ENCODE data around the gene SGPL1. TPM values are rescaled to one million over a fixed set of nuclear protein-coding genes. Genes with fewer than 3 reads are reported as not detected.

Gene SGPL1
- polyA plus RNA-seq, 1 donor (not counting 4 experiments of a cell fraction or from before 2014, with no cell fraction given), result 31.4 TPM

DNA sequence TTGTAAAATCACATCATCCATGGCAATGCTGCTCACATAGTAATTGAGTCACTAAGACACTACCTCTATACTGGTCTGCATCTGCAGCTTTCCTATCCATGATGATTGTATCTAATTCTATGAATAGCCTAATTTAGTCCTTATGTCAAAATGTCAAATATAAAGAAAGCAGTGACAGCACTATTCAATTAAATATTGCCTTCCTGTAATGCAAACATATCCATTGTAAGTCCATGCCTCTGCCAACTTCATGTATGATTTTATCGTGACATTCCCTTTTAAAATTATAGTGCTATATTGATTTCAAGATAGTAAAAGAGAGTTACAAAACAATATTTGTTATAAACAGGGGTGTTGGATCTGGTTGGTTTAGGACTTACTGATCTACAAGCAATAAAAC lies 4.8 kb upstream of the SGPL1 start:
- Histone ChIP-seq H3K4me1 (ENCODE audit: control insufficient read depth, extremely low read depth, insufficient read depth, low read length) (no peaks in the 10 kb centered on the region), H3K36me3 (ENCODE audit: control insufficient read depth in 2 of 2, extremely low read depth in 1 of 2, insufficient read depth in 2 of 2, low read length in 2 of 2) (no peaks in the 10 kb centered on the region), H3K27me3 (ENCODE audit: control insufficient read depth, extremely low read depth, insufficient read depth, low read length) (no peaks in the 10 kb centered on the region), H3K9me1 (ENCODE audit: control insufficient read depth, extremely low read depth, insufficient read depth, low read length) (no peaks in the 10 kb centered on the region), H3K27ac (ENCODE audit: control insufficient read depth, insufficient read depth, low read length) (no peak overlapping the region), H3K79me2 (ENCODE audit: control insufficient read depth, insufficient read depth, low read length) (no peaks in the 10 kb centered on the region), H3K4me3 (ENCODE audit: control insufficient read depth in 2 of 3, extremely low read depth in 1 of 3, insufficient read depth in 2 of 3, low read depth in 1 of 3, low read length in 3 of 3) (no peak overlapping the region), H3K4me2 (ENCODE audit: control insufficient read depth, extremely low read depth, insufficient read depth, low read depth, low read length) (no peak overlapping the region), H3K9me3 (ENCODE audit: control insufficient read depth, low read depth, low read length) (no peaks in the 10 kb centered on the region), H3K9ac (ENCODE audit: control insufficient read depth, extremely low read depth, insufficient read depth, low read length) (no peak overlapping the region), H4K20me1 (ENCODE audit: control insufficient read depth, extremely low read depth, insufficient read depth, low read length) (no peaks in the 10 kb centered on the region), H2AFZ (ENCODE audit: control insufficient read depth, low read length) (no peak overlapping the region)
- FAIRE-seq (no peak), DNase-seq (ENCODE audit: low read depth, low spot score) (no peak)
- dilution Hi-C loops (cut with MboI; ENCODE audit: extremely low pct_ligation_motif_present, low sequenced_read_pairs), result no loop called here
- no peak for TF ChIP-seq EZH2 (IDR thresholded peaks at IDR 0.05; ENCODE audit: low read length)
- TF ChIP-seq, protein P1, sequence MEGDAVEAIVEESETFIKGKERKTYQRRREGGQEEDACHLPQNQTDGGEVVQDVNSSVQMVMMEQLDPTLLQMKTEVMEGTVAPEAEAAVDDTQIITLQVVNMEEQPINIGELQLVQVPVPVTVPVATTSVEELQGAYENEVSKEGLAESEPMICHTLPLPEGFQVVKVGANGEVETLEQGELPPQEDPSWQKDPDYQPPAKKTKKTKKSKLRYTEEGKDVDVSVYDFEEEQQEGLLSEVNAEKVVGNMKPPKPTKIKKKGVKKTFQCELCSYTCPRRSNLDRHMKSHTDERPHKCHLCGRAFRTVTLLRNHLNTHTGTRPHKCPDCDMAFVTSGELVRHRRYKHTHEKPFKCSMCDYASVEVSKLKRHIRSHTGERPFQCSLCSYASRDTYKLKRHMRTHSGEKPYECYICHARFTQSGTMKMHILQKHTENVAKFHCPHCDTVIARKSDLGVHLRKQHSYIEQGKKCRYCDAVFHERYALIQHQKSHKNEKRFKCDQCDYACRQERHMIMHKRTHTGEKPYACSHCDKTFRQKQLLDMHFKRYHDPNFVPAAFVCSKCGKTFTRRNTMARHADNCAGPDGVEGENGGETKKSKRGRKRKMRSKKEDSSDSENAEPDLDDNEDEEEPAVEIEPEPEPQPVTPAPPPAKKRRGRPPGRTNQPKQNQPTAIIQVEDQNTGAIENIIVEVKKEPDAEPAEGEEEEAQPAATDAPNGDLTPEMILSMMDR (optimal IDR thresholded peaks at IDR 0.05 in 1 of 3, IDR thresholded peaks at IDR 0.05 in 1 of 3, conservative IDR thresholded peaks at IDR 0.05 in 1 of 3; ENCODE audit: extremely low read depth in 1 of 3, insufficient read depth in 2 of 3, low read length in 3 of 3), result no peak

DNA sequence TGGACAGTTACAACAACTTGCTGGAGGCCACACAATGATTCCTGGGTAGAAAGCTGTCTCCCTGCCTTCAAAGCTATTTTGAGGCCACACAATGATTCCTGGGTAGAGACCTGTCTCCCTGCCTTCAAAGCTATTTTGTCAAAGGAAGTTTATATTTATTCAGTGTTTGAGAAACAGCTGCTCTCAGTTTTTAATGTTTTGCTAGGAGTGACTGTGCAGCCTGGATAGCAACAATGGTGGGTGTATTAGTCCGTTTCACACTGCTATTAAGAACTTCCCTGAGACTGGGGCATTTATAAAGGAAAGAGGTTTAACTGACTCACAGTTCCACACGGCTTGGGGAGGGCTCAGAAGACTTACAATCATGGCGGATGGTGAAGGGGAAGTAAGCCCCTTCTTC lies 3.9 kb upstream of the SGPL1 start:
- FAIRE-seq, result no peak
- H3K9me3 ChIP-seq (ENCODE audit: control insufficient read depth, low read depth, low read length), result no peaks in the 10 kb centered on the region

More for the DNA sequence above, 3.9 kb upstream of the SGPL1 start:
- TF ChIP-seq EZH2 (IDR thresholded peaks at IDR 0.05; ENCODE audit: low read length), result no peak
- TF ChIP-seq, protein P1 (optimal IDR thresholded peaks at IDR 0.05 in 1 of 3, IDR thresholded peaks at IDR 0.05 in 1 of 3, conservative IDR thresholded peaks at IDR 0.05 in 1 of 3; ENCODE audit: extremely low read depth in 1 of 3, insufficient read depth in 2 of 3, low read length in 3 of 3), result no peak
- dilution Hi-C loops (cut with MboI; ENCODE audit: extremely low pct_ligation_motif_present, low sequenced_read_pairs), result no loop called here
- Histone ChIP-seq H3K4me3 (ENCODE audit: control insufficient read depth in 2 of 3, extremely low read depth in 1 of 3, insufficient read depth in 2 of 3, low read depth in 1 of 3, low read length in 3 of 3) (no peak overlapping the region), H3K36me3 (ENCODE audit: control insufficient read depth in 2 of 2, extremely low read depth in 1 of 2, insufficient read depth in 2 of 2, low read length in 2 of 2) (no peaks in the 10 kb centered on the region), H3K9me1 (ENCODE audit: control insufficient read depth, extremely low read depth, insufficient read depth, low read length) (no peaks in the 10 kb centered on the region), H3K27ac (ENCODE audit: control insufficient read depth, insufficient read depth, low read length) (no peak overlapping the region), H3K4me2 (ENCODE audit: control insufficient read depth, extremely low read depth, insufficient read depth, low read depth, low read length) (no peak overlapping the region), H3K79me2 (ENCODE audit: control insufficient read depth, insufficient read depth, low read length) (no peaks in the 10 kb centered on the region), H4K20me1 (ENCODE audit: control insufficient read depth, extremely low read depth, insufficient read depth, low read length) (no peaks in the 10 kb centered on the region), H3K4me1 (ENCODE audit: control insufficient read depth, extremely low read depth, insufficient read depth, low read length) (no peaks in the 10 kb centered on the region), H3K9ac (ENCODE audit: control insufficient read depth, extremely low read depth, insufficient read depth, low read length) (no peak overlapping the region), H2AFZ (ENCODE audit: control insufficient read depth, low read length) (no peak overlapping the region), H3K27me3 (ENCODE audit: control insufficient read depth, extremely low read depth, insufficient read depth, low read length) (no peaks in the 10 kb centered on the region)
- no peak for DNase-seq (ENCODE audit: low read depth, low spot score)
